Trophoblast cell (in vitro differentiated cells and primary cell): ENCODE results near the gene ATP1A1.

Experiments used
- DNase-seq, 2 donors: peaks; one replicate each; pipeline ENCODE4 v3.0.0-alpha.2; 2016
- H2AFZ ChIP-seq: 2 replicates; pipeline ENCODE4 v1.6.1; 2013; ENCODE audit warnings: low read length, moderate library complexity, mild to moderate bottlenecking; ENCODE audit not compliant: insufficient read depth, poor library complexity
- H2AK5ac ChIP-seq: 2 replicates; pipeline ENCODE4 v1.6.1; 2013; ENCODE audit warnings: mild to moderate bottlenecking, low read length
- H2BK120ac ChIP-seq: 2 replicates; pipeline ENCODE4 v1.6.1; 2013; ENCODE audit warnings: low read length, mild to moderate bottlenecking, moderate library complexity; ENCODE audit not compliant: insufficient read depth, poor library complexity
- H2BK12ac ChIP-seq: 2 replicates; pipeline ENCODE4 v1.6.1; 2013; ENCODE audit warnings: mild to moderate bottlenecking, low read length, moderate library complexity
- H2BK5ac ChIP-seq: 2 replicates; pipeline ENCODE4 v1.6.1; 2013; ENCODE audit warnings: low read length, low read depth, moderate library complexity, mild to moderate bottlenecking; ENCODE audit not compliant: poor library complexity
- H3K14ac ChIP-seq: 2 replicates; pipeline ENCODE4 v1.6.1; 2013; ENCODE audit warnings: mild to moderate bottlenecking, low read length
- H3K18ac ChIP-seq: 2 replicates; pipeline ENCODE4 v1.6.1; 2013; ENCODE audit warnings: mild to moderate bottlenecking, low read length
- H3K23ac ChIP-seq: 2 replicates; pipeline ENCODE4 v1.6.1; 2013; ENCODE audit warnings: low read length
- H3K27ac ChIP-seq: 2 replicates; pipeline ENCODE4 v1.5.1; 2013; ENCODE audit warnings: low read depth, mild to moderate bottlenecking, inconsistent platforms, low read length, moderate library complexity
- H3K27me3 ChIP-seq: 2 replicates; pipeline ENCODE4 v1.6.1; 2013; ENCODE audit warnings: inconsistent platforms, mild to moderate bottlenecking, low read length, moderate library complexity; ENCODE audit not compliant: insufficient read depth
- H3K36me3 ChIP-seq, 2 experiments: 1 replicate in 1 of 2; 2 replicates in 1 of 2; pipeline ENCODE4 v1.6.1; 2013; ENCODE audit warnings: low read length in 2 of 2, mild to moderate bottlenecking in 2 of 2, moderate library complexity in 1 of 2; ENCODE audit not compliant: insufficient read depth in 2 of 2, control insufficient read depth in 1 of 2
- H3K4ac ChIP-seq: 2 replicates; pipeline ENCODE4 v1.6.1; 2013; ENCODE audit warnings: low read depth, mild to moderate bottlenecking, low read length, moderate library complexity
- H3K4me1 ChIP-seq, 2 experiments: 1 replicate in 1 of 2; 2 replicates in 1 of 2; pipeline ENCODE4 v1.6.1; 2013; ENCODE audit warnings: low read length in 2 of 2, mild to moderate bottlenecking in 2 of 2, moderate library complexity in 1 of 2; ENCODE audit not compliant: insufficient read depth in 2 of 2, control insufficient read depth in 1 of 2
- H3K4me2 ChIP-seq: 2 replicates; pipeline ENCODE4 v1.6.1; 2013; ENCODE audit warnings: inconsistent platforms, mild to moderate bottlenecking, low read length, moderate library complexity
- H3K4me3 ChIP-seq: 2 replicates; pipeline ENCODE4 v1.5.1; 2013; ENCODE audit warnings: mild to moderate bottlenecking, low read depth, low read length, inconsistent platforms
- H3K79me1 ChIP-seq: one replicate; pipeline ENCODE4 v1.6.1; 2013; ENCODE audit warnings: low read length
- H3K79me2 ChIP-seq: 2 replicates; pipeline ENCODE4 v1.6.1; 2013; ENCODE audit warnings: low read length, mild to moderate bottlenecking; ENCODE audit not compliant: control insufficient read depth, insufficient read depth, poor library complexity
- H3K9ac ChIP-seq: 2 replicates; pipeline ENCODE4 v1.6.1; 2013; ENCODE audit warnings: mild to moderate bottlenecking, low read length
- H3K9me3 ChIP-seq: 2 replicates; pipeline ENCODE4 v1.6.1; 2013; ENCODE audit warnings: low read depth, mild to moderate bottlenecking, control low read depth, inconsistent platforms, low read length; ENCODE audit not compliant: insufficient read depth
- H4K12ac ChIP-seq: 2 replicates; pipeline ENCODE4 v1.6.1; 2013; ENCODE audit warnings: low read depth, mild to moderate bottlenecking, low read length, moderate library complexity
- H4K8ac ChIP-seq: 2 replicates; pipeline ENCODE4 v1.6.1; 2013; ENCODE audit warnings: low read depth, mild to moderate bottlenecking, low read length, moderate library complexity
- H4K91ac ChIP-seq: one replicate; pipeline ENCODE4 v1.6.1; 2013; ENCODE audit warnings: low read depth, mild to moderate bottlenecking, low read length, moderate library complexity
- WGBS: extraction: QIAGEN DNeasy Blood & Tissue Kit; methylation state at CpG from one replicate; pipeline ENCODE4 v1.1.7; 2013; ENCODE audit warnings: missing lambda C conversion rate; ENCODE audit not compliant: insufficient read length, insufficient coverage; ENCODE audit errors: extremely low coverage; 5-methylcytosine and 5-hydroxymethylcytosine counted together

The ATP1A1 gene

DNA sequence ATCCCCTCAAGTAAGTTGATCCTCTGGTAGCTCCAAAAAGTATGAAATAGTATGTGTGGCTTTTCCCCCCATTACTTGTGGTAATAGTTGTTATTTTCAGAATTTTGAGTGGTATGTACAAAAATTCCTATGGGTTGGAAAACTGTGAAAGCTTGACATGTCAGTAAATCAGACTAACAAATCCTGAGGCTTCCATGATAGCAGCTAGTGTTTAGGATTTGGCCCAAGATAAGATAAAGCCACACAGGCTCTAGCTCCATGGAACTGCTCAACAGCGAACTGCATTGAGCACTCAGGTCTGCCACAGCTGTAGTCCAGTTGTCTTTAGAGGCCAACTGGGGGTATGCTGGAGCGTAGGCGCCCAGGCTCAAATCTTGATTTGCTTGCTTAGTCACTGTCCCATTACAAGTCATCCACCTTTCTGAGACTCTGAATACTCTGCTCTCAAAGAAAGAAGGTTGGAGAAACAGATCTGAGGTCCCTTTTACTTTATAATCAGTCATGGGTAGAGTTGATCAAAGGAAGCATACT, 28.7 kb downstream of the ATP1A1 start:
- no peak for DNase-seq
- no CpG with 5 or more reads among the region's 3 CpGs for WGBS

DNA sequence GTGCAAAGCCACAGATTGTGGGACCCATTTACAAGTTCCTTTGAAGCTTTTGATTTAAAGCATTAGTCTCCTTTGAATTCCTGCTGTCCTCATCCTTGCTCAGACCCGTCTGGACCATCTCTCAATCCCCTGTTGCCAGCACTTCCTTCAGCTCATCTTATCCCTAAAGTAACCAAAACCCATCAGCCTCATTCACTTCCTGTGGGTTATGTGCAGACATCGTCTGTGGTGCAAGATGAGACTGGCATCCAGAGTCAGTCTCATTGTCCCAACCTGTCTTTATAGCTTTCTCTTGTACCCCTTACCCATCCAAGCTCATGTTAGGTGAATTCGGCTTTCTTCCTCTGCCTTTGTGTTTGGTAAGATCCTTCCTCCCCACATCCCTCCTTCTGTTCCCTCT, 29.3 kb downstream of the ATP1A1 start:
- H3K9me3 ChIP-seq: peaks cover 2% of the 10 kb centered on the region
- no peak overlapping the region for H2BK5ac ChIP-seq
- no peak overlapping the region for H3K4me3 ChIP-seq
- H3K18ac ChIP-seq: no peak overlapping the region
- H3K4ac ChIP-seq: no peak overlapping the region
- H4K12ac ChIP-seq: no peak overlapping the region
- DNase-seq: no peak
- no peaks in the 10 kb centered on the region for H3K27me3 ChIP-seq
- H3K79me2 ChIP-seq: no peaks in the 10 kb centered on the region
- no peak overlapping the region for H3K27ac ChIP-seq
- H3K14ac ChIP-seq: no peak overlapping the region
- no peak overlapping the region for H4K8ac ChIP-seq
- WGBS: no CpG with 5 or more reads among the region's 3 CpGs
- no peak overlapping the region for H2BK12ac ChIP-seq
- H3K4me1 ChIP-seq: no peaks in the 10 kb centered on the region
- no peaks in the 10 kb centered on the region for H3K79me1 ChIP-seq
- no peak overlapping the region for H3K23ac ChIP-seq
- no peak overlapping the region for H2AK5ac ChIP-seq
- H3K36me3 ChIP-seq: peaks cover 65 to 86% of the 10 kb centered on the region in 2 experiments
- H2AFZ ChIP-seq: no peak overlapping the region
- no peak overlapping the region for H3K9ac ChIP-seq
- H2BK120ac ChIP-seq: no peak overlapping the region
- H4K91ac ChIP-seq: no peak overlapping the region
- H3K4me2 ChIP-seq: no peak overlapping the region

More for the DNA sequence above, 28.7 kb downstream of the ATP1A1 start:
- Histone ChIP-seq H4K91ac (no peak overlapping the region), H3K9ac (no peak overlapping the region), H2BK120ac (no peak overlapping the region), H3K79me2 (no peaks in the 10 kb centered on the region), H3K4me3 (no peak overlapping the region), H3K23ac (no peak overlapping the region), H3K36me3 (peaks cover 63 to 86% of the 10 kb centered on the region in 2 experiments), H4K8ac (no peak overlapping the region), H4K12ac (no peak overlapping the region), H3K14ac (no peak overlapping the region), H2BK5ac (no peak overlapping the region), H3K27ac (no peak overlapping the region), H3K79me1 (no peaks in the 10 kb centered on the region), H2AK5ac (no peak overlapping the region), H3K18ac (no peak overlapping the region), H3K9me3 (peaks cover 2% of the 10 kb centered on the region), H3K4ac (no peak overlapping the region), H2BK12ac (no peak overlapping the region), H2AFZ (no peak overlapping the region), H3K4me2 (no peak overlapping the region), H3K27me3 (no peaks in the 10 kb centered on the region), H3K4me1 (no peaks in the 10 kb centered on the region)

DNA sequence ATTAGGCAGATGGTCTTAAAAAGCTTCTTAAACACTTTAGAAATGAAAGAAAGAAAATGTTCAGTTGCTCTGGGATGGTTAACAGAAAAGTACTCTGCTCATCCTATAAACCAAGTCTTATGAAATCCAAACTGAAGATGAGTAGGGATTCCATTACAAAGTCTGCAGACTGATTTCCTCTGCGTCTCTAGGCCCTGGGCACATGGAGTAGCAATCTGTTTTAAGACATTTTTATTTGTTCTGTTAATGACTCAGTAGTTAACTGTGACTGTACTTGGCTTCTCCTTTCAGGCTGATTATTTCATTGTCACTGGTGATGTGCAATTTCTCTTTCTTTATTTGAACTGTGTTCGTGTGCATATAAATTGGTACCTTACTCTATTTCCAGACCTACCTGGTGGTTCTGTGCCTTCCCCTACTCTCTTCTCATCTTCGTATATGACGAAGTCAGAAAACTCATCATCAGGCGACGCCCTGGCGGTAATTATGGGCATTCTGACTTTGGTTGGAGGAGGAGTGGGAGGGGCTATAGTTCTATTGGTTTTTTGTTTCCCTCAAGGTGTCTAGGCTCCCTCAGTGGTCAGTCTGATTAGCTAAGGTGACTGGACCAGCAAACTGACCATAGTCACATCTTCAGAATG, 30.6 kb downstream of the ATP1A1 start:
- H3K9ac ChIP-seq: no peak overlapping the region
- no peaks in the 10 kb centered on the region for H3K4me1 ChIP-seq
- H3K4me3 ChIP-seq: no peak overlapping the region
- no peaks in the 10 kb centered on the region for H3K27me3 ChIP-seq
- H3K18ac ChIP-seq: no peak overlapping the region
- H4K12ac ChIP-seq: no peak overlapping the region
- no peak overlapping the region for H3K4me2 ChIP-seq
- H3K36me3 ChIP-seq: peaks cover 55 to 80% of the 10 kb centered on the region in 2 experiments
- WGBS: no CpG with 5 or more reads among the region's 7 CpGs
- no peak overlapping the region for H2BK120ac ChIP-seq
- H3K79me2 ChIP-seq: no peaks in the 10 kb centered on the region
- no peak overlapping the region for H3K4ac ChIP-seq
- H4K8ac ChIP-seq: no peak overlapping the region
- H4K91ac ChIP-seq: no peak overlapping the region
- no peak overlapping the region for H3K14ac ChIP-seq
- no peak overlapping the region for H2BK5ac ChIP-seq
- no peak overlapping the region for H2BK12ac ChIP-seq
- H2AK5ac ChIP-seq: no peak overlapping the region
- no peak overlapping the region for H3K23ac ChIP-seq
- no peak for DNase-seq
- no peak overlapping the region for H3K27ac ChIP-seq
- H3K9me3 ChIP-seq: peaks cover 2% of the 10 kb centered on the region
- H2AFZ ChIP-seq: no peak overlapping the region
- H3K79me1 ChIP-seq: no peaks in the 10 kb centered on the region

DNA sequence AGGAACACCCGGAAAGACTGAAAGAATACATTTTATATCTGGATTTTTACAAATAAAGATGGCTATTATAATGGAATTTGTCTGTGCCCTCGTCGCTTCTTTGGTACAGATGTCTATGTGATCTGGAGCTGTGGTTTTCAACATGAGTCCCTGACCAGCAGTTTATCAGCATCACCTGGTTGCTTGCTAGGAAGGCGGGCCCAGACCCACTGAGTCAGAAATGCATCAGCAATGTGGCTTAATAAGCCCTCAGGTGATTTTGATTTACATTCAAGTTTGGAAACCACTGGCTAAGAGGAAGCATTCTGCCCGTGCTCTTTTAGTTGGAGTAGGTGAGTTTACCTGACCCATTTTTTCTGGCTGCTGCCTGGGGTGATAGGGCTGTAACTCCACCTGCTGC, 31.7 kb downstream of the ATP1A1 start:
- no peak overlapping the region for H4K91ac ChIP-seq
- DNase-seq: peak; percentile 11 to 33
- WGBS: no CpG with 5 or more reads among the region's 5 CpGs
- no peak overlapping the region for H3K4me3 ChIP-seq
- H3K9me3 ChIP-seq: peaks cover 2% of the 10 kb centered on the region
- no peak overlapping the region for H2BK120ac ChIP-seq
- H3K27ac ChIP-seq: no peak overlapping the region
- H3K36me3 ChIP-seq: peaks cover 49 to 71% of the 10 kb centered on the region in 2 experiments
- no peak overlapping the region for H3K4ac ChIP-seq
- no peak overlapping the region for H2AFZ ChIP-seq
- H3K79me1 ChIP-seq: no peaks in the 10 kb centered on the region
- H3K14ac ChIP-seq: no peak overlapping the region
- no peak overlapping the region for H2BK5ac ChIP-seq
- H3K27me3 ChIP-seq: no peaks in the 10 kb centered on the region
- H3K4me1 ChIP-seq: no peaks in the 10 kb centered on the region
- no peak overlapping the region for H3K18ac ChIP-seq
- H3K9ac ChIP-seq: no peak overlapping the region
- H3K23ac ChIP-seq: no peak overlapping the region
- H4K12ac ChIP-seq: no peak overlapping the region
- H4K8ac ChIP-seq: no peak overlapping the region
- H2AK5ac ChIP-seq: no peak overlapping the region
- H3K4me2 ChIP-seq: no peak overlapping the region
- H2BK12ac ChIP-seq: no peak overlapping the region
- no peaks in the 10 kb centered on the region for H3K79me2 ChIP-seq
